Muscle of leg (tissue), 16 donors: Measurements from ENCODE around the gene COL4A4. TPM values are rescaled to one million over a fixed set of nuclear protein-coding genes. Genes with fewer than 3 reads are reported as not detected.

ENCODE experiments used
- DNase-seq: peaks from one replicate; pipeline ENCODE4 v3.0.0; 2013
- H3K27ac ChIP-seq: one replicate; pipeline ENCODE4 v1.5.1; 2013; ENCODE audit warnings: mild to moderate bottlenecking, low read length, control low read depth
- H3K27me3 ChIP-seq: one replicate; pipeline ENCODE4 v1.6.1; 2013; ENCODE audit warnings: low read length; ENCODE audit not compliant: control insufficient read depth, insufficient read depth
- H3K36me3 ChIP-seq: one replicate; pipeline ENCODE4 v1.6.1; 2013; ENCODE audit warnings: low read length; ENCODE audit not compliant: control insufficient read depth, insufficient read depth
- H3K4me1 ChIP-seq: one replicate; pipeline ENCODE4 v1.6.1; 2013; ENCODE audit warnings: low read length; ENCODE audit not compliant: control insufficient read depth, insufficient read depth
- H3K4me3 ChIP-seq: one replicate; pipeline ENCODE4 v1.5.1; 2013; ENCODE audit warnings: low read length, control low read depth
- H3K9me3 ChIP-seq: replicated peaks from 2 replicates; pipeline ENCODE4 v1.6.1; 2013; ENCODE audit warnings: low read depth, low read length; ENCODE audit not compliant: control insufficient read depth
- WGBS: methylation state at CpG from one replicate; pipeline ENCODE4 v1.1.5; 2013; ENCODE audit warnings: missing lambda C conversion rate; ENCODE audit not compliant: insufficient coverage; 5-methylcytosine and 5-hydroxymethylcytosine counted together
- long read RNA-seq, 11 donors: transcript quantifications; one replicate each; lab custom pipeline, GENCODE V29; 2026
- polyA plus RNA-seq, 8 donors: library from polyadenylated mRNA; unstranded; fragments of 120-200 nt; gene quantifications; one replicate each; pipeline versions ENCODE4 v1.2.1 to v1.2.3, GENCODE V29; 2013; ENCODE audit warnings: inconsistent platforms in 1 of 8, low replicate concordance in 1 of 8; ENCODE audit not compliant: insufficient read length in 8 of 8, insufficient read depth in 1 of 8
- total RNA-seq: library from RNA; stranded (reverse); fragments of 120-200 nt; gene quantifications from one replicate; pipeline ENCODE4 v1.2.4, GENCODE V29; 2013

Gene COL4A4
- total RNA-seq (0.13 TPM), polyA plus RNA-seq (under 1 TPM; 0.03 to 0.31 (median 0.06) TPM)
- long read RNA-seq, donor 1 = 0 reads
- long read RNA-seq, donor 2 = 0 reads
- long read RNA-seq, donor 3 = 0 reads
- long read RNA-seq, donor 4 = 0 reads
- long read RNA-seq, donor 5 = 0 reads
- long read RNA-seq, donor 6 = 0 reads
- long read RNA-seq, donor 7 = 0 reads
- long read RNA-seq, donor 8 = 0 reads
- long read RNA-seq, donor 9 = 0 reads
- long read RNA-seq, donor 10 = 0 reads
- long read RNA-seq, donor 11 = 0 reads

DNA sequence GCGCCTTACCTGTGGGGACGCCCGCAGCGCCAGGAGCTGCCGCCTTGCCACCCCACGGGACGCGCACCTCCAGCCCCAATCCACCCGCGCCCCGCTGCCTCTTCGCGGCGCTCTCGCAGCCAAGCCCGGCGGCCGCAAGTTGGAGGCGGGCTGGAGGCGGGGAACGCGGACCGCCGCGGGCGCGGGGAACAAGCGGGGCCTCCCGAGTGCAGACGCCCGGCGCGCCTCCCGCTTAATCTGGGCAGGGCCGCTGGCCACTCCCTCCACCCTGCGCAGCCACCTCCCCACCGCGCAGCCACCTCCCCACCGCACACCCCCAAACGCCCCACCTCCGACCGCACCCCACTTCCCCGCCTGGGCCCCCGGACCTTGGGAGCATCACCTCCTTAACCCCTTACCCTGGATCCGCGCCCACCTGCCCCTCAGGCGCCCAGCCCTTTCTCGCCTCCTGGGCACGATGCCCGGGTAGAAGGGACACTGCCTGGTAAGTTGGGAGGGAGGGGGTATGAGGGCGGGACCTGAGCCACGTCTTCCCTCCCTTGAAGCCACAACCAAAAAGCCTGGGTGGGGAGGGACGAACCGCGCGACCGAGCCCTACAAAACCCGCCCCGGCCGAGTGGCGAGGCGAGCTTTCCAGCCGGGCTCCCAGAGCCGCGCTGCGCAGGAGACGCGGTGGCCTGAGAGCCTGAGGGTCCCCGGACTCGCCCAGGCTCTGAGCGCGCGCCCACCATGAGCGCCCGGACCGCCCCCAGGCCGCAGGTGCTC is at the start of gene COL4A4, which contains the start of gene COL4A3:
Gene COL4A4, minus strand, starts transcription at position 208 of the 765 bp plus-strand sequence. CDS start 16,722 bp downstream, outside the sequence.
Gene COL4A3, plus strand, starts transcription at position 627 of the 765 bp plus-strand sequence. Its CDS starts 103 bp downstream, at position 730.
- Histone ChIP-seq H3K27me3 (peaks cover 22% of the 10 kb centered on the region), H3K4me3 (peak within 1 kb of the TSS; percentile 22), H3K27ac (no peak within 1 kb of the TSS), H3K4me1 (peaks cover 11% of the 10 kb centered on the region), H3K9me3 (peaks cover 2% of the 10 kb centered on the region), H3K36me3 (no peaks in the 10 kb centered on the region)
- 1% methylated on average over 62 of the region's 77 CpGs for WGBS
- peak; percentile 26 for DNase-seq

DNA sequence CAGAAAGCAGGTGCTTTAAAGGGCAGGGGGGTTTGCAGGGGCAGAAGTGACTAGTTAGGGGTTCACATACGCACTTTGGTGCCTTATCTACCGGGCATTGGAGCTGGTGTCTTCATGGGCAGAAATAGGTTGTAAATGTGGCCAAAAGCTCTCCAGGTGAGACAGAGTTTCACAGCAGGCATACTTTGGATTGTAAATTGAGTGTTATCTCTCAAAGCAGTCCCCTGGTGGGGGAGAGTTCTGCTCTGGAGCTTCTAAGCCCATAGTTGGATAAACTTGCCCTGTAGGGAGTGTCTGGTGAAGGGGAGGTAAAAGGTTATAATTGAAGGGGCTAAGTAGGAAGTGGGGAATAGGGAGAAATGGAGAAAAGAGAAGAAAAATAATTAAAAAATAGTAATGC is 43.6 kb upstream of the COL4A4 start:
- no peak overlapping the region for H3K4me3 ChIP-seq
- no peaks in the 10 kb centered on the region for H3K9me3 ChIP-seq
- no peaks in the 10 kb centered on the region for H3K36me3 ChIP-seq
- no peaks in the 10 kb centered on the region for H3K4me1 ChIP-seq
- DNase-seq = no peak
- no peaks in the 10 kb centered on the region for H3K27me3 ChIP-seq
- no peak overlapping the region for H3K27ac ChIP-seq
- 72% methylated on average over 2 of the region's 2 CpGs for WGBS

DNA sequence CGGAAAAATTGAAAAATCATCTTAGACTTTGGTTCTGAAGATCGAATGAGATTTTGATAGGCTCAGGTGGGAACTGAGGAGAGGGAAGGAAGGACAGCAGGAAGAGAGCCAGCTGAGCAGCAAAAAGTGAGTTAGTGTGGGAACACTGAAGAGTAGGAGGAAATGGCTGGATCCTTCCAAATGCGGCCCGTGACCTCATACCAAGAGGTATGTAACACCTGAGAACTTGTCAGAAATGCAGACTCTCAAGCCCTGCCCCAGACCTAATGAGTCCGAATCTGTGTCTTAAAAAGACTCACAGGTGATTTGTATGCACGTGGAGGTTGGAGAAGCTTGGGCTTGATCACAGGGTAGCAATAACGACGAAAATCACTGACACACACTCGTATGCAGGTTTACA is 42.4 kb upstream of the COL4A4 start:
- H3K27ac ChIP-seq = no peak overlapping the region
- no peaks in the 10 kb centered on the region for H3K36me3 ChIP-seq
- no peaks in the 10 kb centered on the region for H3K4me1 ChIP-seq
- WGBS = 80% methylated on average over 6 of the region's 9 CpGs
- no peak overlapping the region for H3K4me3 ChIP-seq
- DNase-seq = no peak
- no peaks in the 10 kb centered on the region for H3K9me3 ChIP-seq
- H3K27me3 ChIP-seq = no peaks in the 10 kb centered on the region

DNA sequence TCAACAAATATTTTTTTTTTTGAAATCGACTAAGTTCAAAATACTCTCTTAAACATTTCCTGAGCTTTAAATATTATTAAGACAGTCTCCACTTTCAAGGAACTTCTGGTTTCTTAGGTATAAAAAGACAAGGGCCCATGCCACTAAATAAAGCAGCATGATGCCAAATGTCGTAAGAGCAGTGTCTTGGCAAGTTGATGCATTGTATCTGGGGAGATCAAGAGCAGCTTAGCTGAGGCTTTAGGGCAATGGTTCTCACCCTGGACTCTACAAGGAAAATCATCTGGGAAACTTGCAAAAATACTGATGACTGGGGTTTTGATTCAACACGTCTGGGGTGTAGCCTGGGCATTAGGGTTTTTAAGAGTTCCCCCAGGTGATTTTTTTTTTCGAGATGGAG is 41.7 kb upstream of the COL4A4 start:
- H3K9me3 ChIP-seq = no peaks in the 10 kb centered on the region
- DNase-seq = no peak
- H3K4me3 ChIP-seq = no peak overlapping the region
- H3K36me3 ChIP-seq = no peaks in the 10 kb centered on the region
- H3K27ac ChIP-seq = no peak overlapping the region
- H3K27me3 ChIP-seq = no peaks in the 10 kb centered on the region
- WGBS = 80% methylated on average over 2 of the region's 4 CpGs
- no peaks in the 10 kb centered on the region for H3K4me1 ChIP-seq

DNA sequence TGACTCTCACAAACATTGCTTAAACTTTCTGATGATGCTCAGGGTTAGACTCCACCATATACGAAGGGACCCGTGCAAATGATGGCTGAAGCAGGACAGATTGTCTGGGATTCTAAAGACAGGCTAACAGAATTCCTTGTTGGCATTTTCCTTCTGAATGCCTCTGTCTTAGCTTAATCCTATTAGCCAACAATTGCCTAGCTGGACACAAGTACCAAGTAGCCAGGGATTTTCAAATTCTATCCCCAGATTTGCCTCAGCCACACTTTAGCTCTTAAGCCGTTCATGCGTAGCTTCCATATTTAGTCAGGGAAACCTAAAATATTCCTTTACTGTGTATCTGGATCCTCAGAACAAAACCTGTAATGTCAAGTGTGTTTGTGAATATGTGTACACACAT is 40.4 kb upstream of the COL4A4 start:
- H3K9me3 ChIP-seq = no peaks in the 10 kb centered on the region
- no peak overlapping the region for H3K27ac ChIP-seq
- WGBS = 79% methylated on average over 2 of the region's 4 CpGs
- no peak overlapping the region for H3K4me3 ChIP-seq
- no peaks in the 10 kb centered on the region for H3K27me3 ChIP-seq
- no peaks in the 10 kb centered on the region for H3K4me1 ChIP-seq
- H3K36me3 ChIP-seq = no peaks in the 10 kb centered on the region
- no peak for DNase-seq

DNA sequence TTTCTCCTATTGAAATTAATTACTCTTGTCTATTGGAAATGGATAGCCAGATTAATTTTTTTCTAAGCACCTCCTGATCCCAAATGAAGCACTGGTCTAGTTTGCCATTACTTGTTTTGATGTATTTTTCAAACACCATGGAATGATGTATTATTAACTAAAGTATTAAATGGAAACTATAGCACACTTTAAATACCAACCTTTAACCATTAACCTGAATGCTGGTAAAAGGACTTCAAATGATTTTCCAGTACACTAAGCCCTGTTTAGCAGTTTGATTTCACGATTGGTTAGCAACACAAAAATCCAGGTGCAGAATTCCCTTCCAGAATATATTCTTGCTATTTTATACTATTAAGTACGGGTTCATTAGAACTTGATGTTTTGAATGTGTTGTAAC is 37.8 kb upstream of the COL4A4 start:
- Histone ChIP-seq H3K27ac (no peak overlapping the region), H3K36me3 (no peaks in the 10 kb centered on the region), H3K27me3 (no peaks in the 10 kb centered on the region), H3K4me1 (no peaks in the 10 kb centered on the region), H3K9me3 (no peaks in the 10 kb centered on the region), H3K4me3 (no peak overlapping the region)
- no peak for DNase-seq
- no CpG with 5 or more reads among the region's 2 CpGs for WGBS

DNA sequence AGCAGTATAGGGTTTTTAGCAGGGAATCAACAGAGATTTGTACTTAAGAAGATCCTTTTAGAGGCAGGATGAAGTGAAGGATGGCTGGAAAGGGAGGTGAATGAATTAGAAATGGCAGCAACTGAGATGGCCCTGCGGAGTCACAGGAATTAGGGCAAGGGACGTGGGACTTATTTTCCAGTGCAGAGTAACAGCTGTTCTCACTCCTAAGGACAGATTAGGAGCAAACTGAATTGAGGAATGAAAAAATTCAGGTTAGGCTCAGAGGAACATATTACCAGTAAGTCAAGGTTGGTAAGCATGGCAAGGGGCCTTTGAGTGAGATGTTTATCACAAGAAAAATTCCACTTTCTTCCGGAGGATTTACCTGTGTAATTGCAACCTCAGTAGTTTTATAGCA is 34.9 kb upstream of the COL4A4 start:
- no peak overlapping the region for H3K4me3 ChIP-seq
- no peak overlapping the region for H3K27ac ChIP-seq
- no peaks in the 10 kb centered on the region for H3K36me3 ChIP-seq
- no peaks in the 10 kb centered on the region for H3K27me3 ChIP-seq
- H3K9me3 ChIP-seq = no peaks in the 10 kb centered on the region
- no peaks in the 10 kb centered on the region for H3K4me1 ChIP-seq
- 38% methylated on average over 2 of the region's 3 CpGs for WGBS
- DNase-seq = no peak

DNA sequence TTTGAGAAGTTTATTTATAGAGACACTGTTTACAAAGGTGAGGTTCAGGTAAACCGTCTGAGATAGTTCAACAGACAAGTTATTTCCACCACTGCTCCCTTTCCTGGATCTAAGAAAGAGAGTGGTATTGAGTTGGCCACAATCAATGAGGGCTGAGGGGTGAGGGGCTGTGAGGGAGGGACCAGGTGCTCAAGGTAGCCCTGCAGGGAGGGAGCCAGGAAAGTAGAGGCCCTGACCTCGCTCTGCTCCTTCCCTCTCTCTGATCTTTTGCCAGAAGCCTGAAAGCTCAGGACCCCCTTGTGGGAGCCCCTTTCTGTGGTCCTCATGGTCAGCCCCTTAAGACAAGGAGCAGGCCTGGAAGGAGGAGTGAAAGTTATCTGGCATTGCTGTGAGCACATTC is 30.2 kb upstream of the COL4A4 start:
- Histone ChIP-seq H3K9me3 (no peaks in the 10 kb centered on the region), H3K4me3 (no peak overlapping the region), H3K27me3 (no peaks in the 10 kb centered on the region), H3K36me3 (no peaks in the 10 kb centered on the region), H3K27ac (no peak overlapping the region), H3K4me1 (no peaks in the 10 kb centered on the region)
- DNase-seq = no peak
- WGBS = no CpG with 5 or more reads among the region's 2 CpGs

DNA sequence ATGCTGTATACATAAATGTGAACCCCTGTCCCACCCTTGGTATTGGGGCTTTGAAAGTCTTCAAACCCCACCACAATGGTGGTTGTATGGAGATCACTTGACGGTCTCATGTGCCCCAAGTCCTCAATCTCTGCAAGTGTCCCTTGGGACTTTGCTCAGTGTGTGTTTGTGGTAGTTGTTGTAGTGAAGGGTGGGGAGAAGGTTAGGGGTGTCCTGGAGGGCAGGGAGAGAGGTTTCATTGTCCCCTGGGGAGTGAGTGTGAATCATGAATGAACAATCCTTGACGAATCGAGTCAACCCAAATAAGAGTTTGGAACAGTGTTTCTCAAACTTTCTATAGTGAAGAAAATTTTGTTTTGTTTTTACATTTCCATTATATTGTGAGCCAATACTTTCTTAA is 28.5 kb upstream of the COL4A4 start:
- Histone ChIP-seq H3K4me1 (no peaks in the 10 kb centered on the region), H3K36me3 (no peaks in the 10 kb centered on the region), H3K4me3 (no peak overlapping the region), H3K9me3 (no peaks in the 10 kb centered on the region), H3K27me3 (no peaks in the 10 kb centered on the region), H3K27ac (no peak overlapping the region)
- 40% methylated on average over 1 of the region's 3 CpGs for WGBS
- no peak for DNase-seq

DNA sequence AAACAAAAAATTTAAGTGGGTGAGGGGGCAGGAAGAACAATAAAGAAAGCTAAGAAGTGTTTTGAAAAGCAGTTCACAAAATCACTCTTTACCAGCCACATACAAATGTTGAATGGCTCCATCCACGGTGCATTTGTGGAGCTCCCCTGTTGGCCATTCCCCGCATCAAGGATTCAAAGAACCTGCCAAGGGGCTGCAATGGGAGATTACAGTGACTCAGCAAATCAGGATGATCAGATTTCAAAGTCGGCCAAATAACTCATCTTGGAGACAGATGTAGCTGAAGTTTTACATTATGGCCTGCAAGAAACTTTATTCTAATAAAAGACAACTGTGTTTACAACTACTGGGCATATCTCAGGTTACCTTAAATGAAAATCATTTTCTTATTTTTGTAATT is 27.4 kb upstream of the COL4A4 start:
- Histone ChIP-seq H3K27me3 (no peaks in the 10 kb centered on the region), H3K27ac (no peak overlapping the region), H3K36me3 (no peaks in the 10 kb centered on the region), H3K4me1 (no peaks in the 10 kb centered on the region), H3K9me3 (no peaks in the 10 kb centered on the region), H3K4me3 (no peak overlapping the region)
- peak; percentile 31 for DNase-seq
- 31% methylated on average over 2 of the region's 3 CpGs for WGBS
